Measurements from ENCODE around the gene TGM2. TPM values are rescaled to one million over a fixed set of nuclear protein-coding genes. Genes with fewer than 3 reads are reported as not detected.
A peak's percentile ranks its signal among the peaks of the same experiment; 100 is the strongest.

The TGM2 gene
- total and polyA plus RNA-seq, 9 of the 15 experiments (the other 6 are each of a cell fraction or from before 2014, with no cell fraction given) = 5.5 to 78.5 (median 37.6) TPM

- no peak overlapping the region for H3K4me2 ChIP-seq (ENCODE audit: insufficient read depth, low read length)
- no peaks in the 10 kb centered on the region for H3K79me2 ChIP-seq (ENCODE audit: control insufficient read depth, insufficient read depth, low read length)
- ATAC-seq (no peak), FAIRE-seq (no peak), DNase-seq (ENCODE audit: extremely low read depth in 1 of 4, low spot score in 3 of 4) (no peak)
- H3K36me3 ChIP-seq (ENCODE audit: control insufficient read depth, insufficient read depth, low read length) = no peaks in the 10 kb centered on the region
- in situ Hi-C loops (cut with MboI) (no loop called here), intact Hi-C loops (cut with micrococcal nuclease) (no loop called here)
- no peaks in the 10 kb centered on the region for H3K9me3 ChIP-seq (replicated peaks; ENCODE audit: control insufficient read depth, insufficient read depth, low read depth, low read length)
- BruUV-seq (replicated peaks) = no TSS peak
- 33% methylated on average over 2 of the region's 2 CpGs for WGBS (ENCODE audit: insufficient coverage, low coverage, missing lambda C conversion rate)
- no peaks in the 10 kb centered on the region for H3K27me3 ChIP-seq (ENCODE audit: control insufficient read depth in 2 of 2, insufficient read depth in 2 of 2, low read length in 2 of 2)
- no peak overlapping the region for H3K27ac ChIP-seq (ENCODE audit: extremely low read depth, low read depth, low read length)
- ChIA-PET CTCF (ENCODE audit: low intra/inter-chr PET ratio) (no interaction called here), POLR2A (no interaction called here)
- no peaks in the 10 kb centered on the region for H3K9me1 ChIP-seq (ENCODE audit: control insufficient read depth, insufficient read depth, low read length)
- no peak overlapping the region for H3K9ac ChIP-seq (ENCODE audit: insufficient read depth in 1 of 2, low read depth in 2 of 2, low read length in 2 of 2)
- H2AFZ ChIP-seq (ENCODE audit: low read depth, low read length) = no peak overlapping the region
- H3K4me3 ChIP-seq = no peak overlapping the region
- H4K20me1 ChIP-seq (replicated peaks; ENCODE audit: control insufficient read depth, insufficient read depth, low read length) = no peaks in the 10 kb centered on the region
- peaks cover 26% of the 10 kb centered on the region in 2 experiments for H3K4me1 ChIP-seq (replicated peaks in 1 of 2; ENCODE audit: control insufficient read depth in 2 of 2, insufficient read depth in 2 of 2, low read length in 2 of 2)
- TF ChIP-seq PKNOX1 (IDR thresholded peaks at IDR 0.05) (no peak), CEBPB (tag; IDR thresholded peaks at IDR 0.05) (peak; percentile 57), ETV1 (tag; conservative IDR thresholded peaks at IDR 0.05; ENCODE audit: low read depth) (no peak), CEBPG (CRISPR knock-in tag; IDR thresholded peaks at IDR 0.05) (no peak), CEBPG (tag; conservative IDR thresholded peaks at IDR 0.05 in 1 of 2, IDR thresholded peaks at IDR 0.05 in 1 of 2) (peak in 1 of 2 experiments; percentile 49; a peak in 2 of 4 replicates), POLR2B (IDR thresholded peaks at IDR 0.05; ENCODE audit: low read depth, partially characterized antibody) (no peak), ARHGAP35 (IDR thresholded peaks at IDR 0.05; ENCODE audit: partially characterized antibody) (no peak), SIN3B (IDR thresholded peaks at IDR 0.05; ENCODE audit: low read depth) (no peak), NCOA1 (IDR thresholded peaks at IDR 0.05; ENCODE audit: low read depth) (no peak), E2F4 (CRISPR knock-in tag; IDR thresholded peaks at IDR 0.05; ENCODE audit: low read depth) (no peak), KDM5B (IDR thresholded peaks at IDR 0.05; ENCODE audit: insufficient replicate concordance, low read depth, low read length) (no peak), PCBP1 (IDR thresholded peaks at IDR 0.05; ENCODE audit: low read depth, low read length, poor library complexity, severe bottlenecking) (no peak), YY1 (IDR thresholded peaks at IDR 0.05; ENCODE audit: borderline replicate concordance in 1 of 3, control insufficient read depth in 1 of 3, extremely low read depth in 1 of 3, insufficient read depth in 3 of 3, insufficient read length in 1 of 3, insufficient replicate concordance in 2 of 3, low read depth in 1 of 3, low read length in 2 of 3) (no peak)
These were observed 47.9 kb downstream of the TGM2 start for GRCh38 chr20:38117205-38117604.
